GM19351 (cell line): Measurements from ENCODE around the gene WHRN.

Source experiments
- ATAC-seq: cut with Tn5 transposase; IDR thresholded peaks from one replicate; pipeline ENCODE4 v1.9.1; 2021; ENCODE audit warnings: mild to moderate bottlenecking, moderate library complexity; ENCODE audit not compliant: unreplicated experiment

WHRN gene

GRCh38 chr9:114386361-114386885, 118.8 kb downstream of the WHRN start:
- no peak for ATAC-seq

DNA sequence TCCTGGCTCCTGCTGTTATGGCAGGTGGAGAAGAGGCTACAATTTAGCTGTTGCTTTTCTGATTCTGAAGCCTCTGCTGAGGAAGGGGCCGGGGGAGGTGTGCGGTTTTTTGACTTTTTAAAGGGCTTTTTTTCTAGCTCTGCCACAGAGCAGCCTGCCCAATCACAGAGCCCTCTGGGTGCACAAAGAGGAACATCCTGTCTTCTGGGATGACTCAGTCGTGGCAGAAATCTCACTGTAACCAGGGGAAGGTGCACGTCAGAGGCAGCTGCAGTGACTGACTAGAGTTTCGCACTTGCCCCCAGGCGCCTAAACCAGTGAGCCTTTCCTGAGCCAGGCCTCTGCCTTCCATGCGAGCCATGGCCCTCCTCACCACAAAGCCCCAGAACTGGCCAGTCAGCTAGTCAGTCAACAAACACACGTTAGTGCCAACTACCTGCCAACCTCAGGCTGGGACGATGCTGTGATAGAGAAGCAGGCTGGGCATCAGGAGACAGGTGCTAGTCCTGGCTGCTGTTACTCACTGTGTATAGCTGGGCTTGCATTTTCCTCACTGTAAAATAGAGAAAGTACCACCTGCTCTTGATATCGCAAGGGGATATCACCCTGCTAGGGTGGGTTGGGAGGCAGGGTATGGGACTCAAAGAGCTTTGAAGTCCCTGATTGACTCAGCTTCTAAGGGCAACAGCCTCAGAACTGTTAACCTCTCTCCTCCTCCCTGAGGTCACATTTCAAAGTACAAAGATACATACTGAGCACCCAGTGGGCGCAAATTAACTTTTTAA, 119.7 kb downstream of the WHRN start:
- ATAC-seq = peak; percentile 81

DNA sequence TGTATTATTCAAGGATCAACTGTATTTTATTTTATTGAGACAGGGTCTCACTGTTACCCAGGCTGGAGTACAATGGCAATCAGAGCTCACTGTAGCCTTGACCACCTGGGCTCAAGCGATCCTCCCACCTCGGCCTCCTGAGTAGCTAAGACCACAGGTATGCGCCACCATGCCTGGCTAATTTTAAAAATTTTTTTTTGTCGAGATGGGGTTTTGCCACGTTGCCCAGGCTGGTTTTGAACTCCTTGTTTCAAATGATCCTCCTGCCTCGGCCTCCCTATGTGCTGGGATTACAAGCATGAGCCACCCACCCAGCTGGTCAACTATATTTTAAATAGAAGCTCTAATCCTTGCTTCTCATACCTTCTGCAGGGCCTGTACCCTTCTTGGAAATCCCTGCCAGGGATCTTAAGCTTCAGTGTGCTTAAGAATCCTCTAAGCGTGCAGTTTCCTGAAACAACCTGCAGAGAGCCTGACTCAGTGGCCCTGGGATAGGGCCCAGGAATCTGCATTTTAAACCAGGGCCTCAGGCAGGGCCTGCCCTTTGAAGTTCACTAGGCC, 120.4 kb downstream of the WHRN start:
- no peak for ATAC-seq

- ATAC-seq = no peak
These were observed 120.9 kb downstream of the WHRN start for GRCh38 chr9:114384341-114384740.

DNA sequence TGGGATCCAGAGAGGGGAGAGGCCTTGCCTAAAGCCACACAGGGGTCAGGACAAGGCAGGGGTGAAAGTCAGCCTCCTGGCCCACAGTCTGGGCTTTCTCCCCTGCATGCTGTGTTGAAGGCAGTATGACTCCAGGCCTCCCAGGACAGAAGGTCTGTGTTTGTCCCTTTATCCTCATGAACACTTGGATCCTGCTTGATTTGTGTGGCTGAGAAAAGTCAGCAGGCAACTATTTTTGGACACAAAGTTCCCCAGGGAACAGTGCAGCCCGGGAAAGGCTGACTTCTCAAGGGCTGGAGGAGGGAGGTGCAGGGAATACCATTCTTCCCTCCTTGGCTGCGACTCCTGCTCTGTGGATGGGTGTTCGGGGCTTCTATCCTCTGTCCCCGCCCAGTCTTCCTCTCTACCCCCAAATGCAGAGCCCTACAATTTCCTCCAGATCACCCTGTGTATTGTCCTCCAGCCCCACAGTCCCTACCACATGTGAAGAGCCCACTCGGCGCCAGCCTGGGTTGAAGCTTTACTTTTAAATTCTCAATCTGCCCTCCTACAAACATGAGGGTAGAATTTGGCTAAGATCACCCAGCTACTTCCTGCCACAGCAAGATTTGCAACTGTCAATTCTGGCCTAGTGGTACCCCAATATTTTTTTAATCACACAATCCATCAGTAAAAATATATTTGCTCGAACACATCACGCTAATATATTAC, 121.6 kb downstream of the WHRN start:
- no peak for ATAC-seq

GRCh38 chr9:114382699-114383520, 122.4 kb downstream of the WHRN start:
- no peak for ATAC-seq

DNA sequence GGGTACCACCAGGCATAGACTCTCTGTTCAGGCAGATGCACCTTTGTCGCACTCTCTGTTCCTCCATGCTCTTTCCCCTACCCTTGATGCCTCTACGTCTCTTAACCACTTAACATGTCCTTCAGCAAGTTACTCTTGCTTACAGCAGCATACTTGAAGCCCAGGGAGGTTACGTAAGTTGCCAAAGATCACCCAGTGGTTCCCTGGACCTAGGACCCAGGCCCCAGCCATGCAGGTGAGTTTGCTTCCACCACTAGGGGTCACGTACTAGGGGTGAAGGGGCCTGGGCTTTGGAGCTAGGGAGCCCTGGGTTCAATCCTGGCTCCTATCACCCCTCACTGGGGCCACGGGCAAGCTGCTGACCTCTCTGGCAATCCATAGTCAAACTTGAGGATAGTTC, 126.4 kb downstream of the WHRN start:
- no peak for ATAC-seq

DNA sequence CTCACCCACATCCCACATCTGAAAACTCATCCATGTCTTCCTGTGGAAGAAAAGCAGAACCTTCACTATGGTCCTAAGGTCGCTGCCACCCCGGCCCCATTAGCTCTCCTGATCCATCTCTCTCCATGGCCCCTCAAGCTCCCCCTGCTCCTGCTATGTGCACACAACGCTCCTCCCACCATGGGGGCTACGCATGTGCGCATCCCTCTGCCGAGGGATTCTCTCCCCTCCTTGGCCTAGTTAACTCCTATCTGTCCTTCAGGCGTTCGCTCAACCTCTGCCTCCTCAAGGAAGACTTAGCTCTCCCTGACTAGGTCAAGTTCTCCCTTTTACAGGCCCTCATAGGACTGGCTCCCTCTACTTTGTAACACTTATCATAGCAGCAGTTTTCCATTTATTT, 127.3 kb downstream of the WHRN start:
- no peak for ATAC-seq

DNA sequence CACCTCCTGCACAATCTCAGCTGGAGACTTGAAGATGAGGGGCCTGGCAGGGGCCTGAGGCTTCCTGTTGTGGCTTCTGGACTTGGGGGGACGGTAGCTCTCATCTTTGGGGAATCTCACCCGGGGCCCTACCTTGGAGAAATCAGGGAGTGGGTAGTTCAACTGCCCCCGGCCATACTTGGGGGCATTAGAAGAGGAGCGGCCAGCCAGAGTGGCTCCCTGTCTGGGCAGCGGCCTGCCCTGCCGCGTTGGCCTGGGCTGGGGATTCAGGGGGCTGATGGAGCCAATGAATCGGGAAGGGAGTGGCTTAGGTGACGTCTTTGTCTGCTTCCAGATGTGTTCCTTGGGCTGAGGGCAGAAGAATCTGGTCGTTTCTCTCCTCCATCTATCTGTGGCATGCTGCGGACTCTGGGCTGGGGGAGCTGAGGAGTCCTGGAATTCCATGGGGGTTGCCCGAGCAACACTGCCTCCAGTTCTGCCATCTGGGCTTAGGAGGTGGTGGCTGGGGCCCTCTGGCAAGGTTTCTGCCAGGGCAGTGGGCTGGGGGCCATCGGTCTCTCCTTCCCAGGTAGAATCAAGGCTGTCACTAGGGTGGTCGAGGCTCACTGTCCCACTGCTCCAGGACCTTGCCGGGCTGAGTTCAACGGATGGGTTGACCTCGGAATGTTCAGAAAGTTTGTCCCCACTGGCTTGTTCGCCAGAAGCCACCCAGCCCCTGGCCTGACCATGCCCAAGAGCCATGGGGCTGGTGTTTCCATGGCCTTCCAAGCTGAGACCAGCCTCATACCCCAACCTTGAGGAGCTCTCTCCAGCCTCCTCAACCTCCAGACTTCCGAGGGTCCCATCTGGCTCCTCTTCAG, 128.5 kb downstream of the WHRN start:
- no peak for ATAC-seq

GRCh38 chr9:114375386-114376175, 129.7 kb downstream of the WHRN start:
- no peak for ATAC-seq

GRCh38 chr9:114374936-114375335, 130.3 kb downstream of the WHRN start:
- no peak for ATAC-seq

DNA sequence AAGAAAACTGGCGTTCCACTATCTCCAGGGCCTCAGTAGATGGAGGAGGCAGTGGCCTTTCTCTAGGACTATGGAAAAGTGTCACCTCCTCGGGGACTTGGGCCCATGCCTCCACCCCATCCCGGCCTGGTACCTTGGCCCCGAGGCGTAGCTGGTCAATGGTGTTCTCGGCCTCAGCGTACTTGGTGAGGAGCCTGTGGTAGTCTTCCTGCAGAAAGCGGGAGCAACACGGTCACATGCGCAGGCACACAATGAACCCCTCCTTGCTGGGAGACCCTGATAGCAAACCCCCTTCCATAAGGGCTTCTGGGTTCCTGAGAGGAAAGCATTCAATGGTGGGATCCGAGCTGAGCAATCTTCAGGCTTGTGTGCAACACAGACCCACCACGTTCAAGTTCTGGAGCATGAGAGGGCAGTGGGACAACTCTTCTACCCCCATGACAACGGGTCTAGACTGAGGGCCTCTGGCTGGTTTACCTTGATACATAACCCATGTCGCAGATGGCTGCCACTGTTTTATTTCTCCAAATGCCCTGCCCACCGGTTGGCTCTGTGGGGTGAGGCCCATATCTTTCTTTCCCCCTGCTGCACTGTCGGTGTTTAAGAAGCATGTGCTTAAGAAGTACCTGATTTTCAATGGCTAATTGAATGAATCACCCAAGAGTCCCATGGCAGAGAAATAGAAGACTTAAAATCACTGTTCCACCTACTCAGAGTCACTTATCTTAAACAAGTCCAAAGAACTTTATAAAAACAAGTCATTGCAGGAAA, 131.1 kb downstream of the WHRN start:
- no peak for ATAC-seq

DNA sequence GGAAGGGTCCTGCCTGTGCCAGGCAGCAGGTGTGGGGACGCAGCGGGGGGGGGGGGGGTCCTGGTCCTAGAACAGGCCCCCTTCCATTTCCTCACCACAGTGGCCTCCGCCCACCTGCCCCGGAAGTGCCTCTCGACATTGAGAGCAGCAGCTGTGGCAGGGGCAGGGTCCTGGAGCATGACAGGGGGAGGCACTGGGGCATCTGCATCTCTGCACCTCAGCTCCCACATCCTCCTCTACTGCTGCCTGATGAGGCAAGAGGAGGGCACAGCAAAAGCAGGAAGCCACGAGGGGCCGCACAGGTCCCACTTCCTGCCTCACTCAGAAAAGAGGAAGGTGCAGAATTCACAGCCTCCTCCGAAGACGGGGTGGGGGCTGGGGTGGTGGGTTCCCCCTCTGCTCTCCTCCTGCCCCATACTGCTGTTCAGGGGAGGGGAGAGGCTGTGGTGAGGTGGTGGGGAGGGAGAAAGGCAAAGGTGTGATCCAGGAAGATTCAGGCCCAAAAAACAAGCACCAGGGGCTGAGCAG, 132.3 kb downstream of the WHRN start:
- peak; percentile 90 for ATAC-seq

DNA sequence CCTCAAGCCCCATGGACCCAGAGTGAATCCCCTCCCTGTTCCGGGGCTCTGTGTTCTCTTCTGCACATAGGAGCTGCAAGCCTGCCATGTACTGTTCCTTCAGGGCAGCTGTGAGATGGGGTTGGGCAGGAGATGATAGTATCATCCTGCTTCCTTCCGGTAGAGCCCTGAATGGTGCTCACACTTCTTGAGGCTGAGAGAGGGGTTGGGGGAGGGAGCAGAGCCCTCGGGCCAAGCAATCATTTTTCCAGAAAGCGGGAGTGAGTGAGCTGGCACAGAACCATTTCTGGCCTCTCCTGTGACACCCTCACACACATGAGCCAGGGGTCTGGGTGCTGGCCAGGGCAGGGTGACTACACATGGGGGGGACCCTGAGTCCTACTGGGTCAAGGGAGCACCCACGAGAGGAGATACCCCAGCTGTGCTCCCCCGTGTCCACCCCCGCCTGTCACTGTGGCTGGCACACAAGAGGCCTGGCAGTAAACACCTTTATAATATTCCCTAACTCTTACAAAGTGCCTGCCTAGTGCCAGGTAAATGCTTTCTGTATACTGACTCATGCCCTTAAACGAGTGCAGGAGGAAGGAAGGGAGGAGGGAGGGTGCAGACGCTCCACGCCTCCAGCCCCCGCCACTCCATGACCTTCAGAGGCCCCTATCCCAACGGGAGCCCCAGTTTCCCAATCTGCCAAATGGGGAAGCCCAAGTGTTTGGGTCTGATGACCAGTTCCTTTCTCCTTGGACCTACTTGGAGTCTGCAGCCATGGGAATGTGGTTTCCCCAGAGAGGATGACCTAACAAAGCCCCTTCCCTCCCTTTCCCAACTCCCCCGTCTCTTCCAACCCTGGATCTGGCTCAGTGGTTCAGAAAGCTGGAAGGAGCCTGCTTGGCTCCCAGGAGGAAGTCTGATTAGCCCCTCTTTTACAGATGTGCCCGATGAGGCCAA, 133.0 kb downstream of the WHRN start:
- peak; percentile 30 for ATAC-seq

DNA sequence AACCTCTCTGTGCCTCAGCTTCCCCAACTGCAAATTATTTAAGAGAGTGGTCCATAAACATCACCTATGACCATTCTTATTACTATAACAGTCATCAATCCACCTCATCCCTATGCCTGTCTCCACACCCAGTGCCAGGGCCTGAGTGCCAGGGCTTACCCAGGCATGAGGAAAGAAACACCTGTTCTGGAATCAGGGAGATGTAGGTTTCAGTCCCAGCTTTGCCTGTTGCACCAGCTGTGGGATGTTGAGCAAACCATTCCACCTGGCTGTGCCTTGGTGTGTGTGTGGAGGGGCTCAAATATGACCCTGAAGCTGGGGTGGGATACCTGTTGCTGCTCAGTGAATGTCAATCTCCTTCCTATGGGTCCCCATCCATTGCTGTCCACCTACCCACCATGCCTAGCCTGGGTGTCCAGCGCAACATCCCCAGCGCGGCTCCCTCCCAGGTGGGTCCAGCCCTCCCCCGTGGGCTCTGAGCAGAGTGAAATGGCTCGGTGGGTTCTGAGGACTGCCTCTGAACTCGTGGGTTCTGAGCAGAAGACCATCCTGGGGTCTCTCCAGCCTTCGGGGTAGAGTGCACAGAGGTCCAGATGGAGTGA, 133.8 kb downstream of the WHRN start:
- ATAC-seq = no peak

- ATAC-seq = no peak
These were observed 134.3 kb downstream of the WHRN start for GRCh38 chr9:114370968-114371320.
